H1 (cell line): ENCODE results near the gene IL17A. TPM values are rescaled to one million over a fixed set of nuclear protein-coding genes. Genes with fewer than 3 reads are reported as not detected.

Source experiments
- GTF2F1 ChIP-seq: IDR thresholded peaks from 2 replicates; pipeline ENCODE4 v1.6.1; 2012; ENCODE audit warnings: low read depth, low read length, improper control_type of control experiment, borderline replicate concordance
- NRF1 ChIP-seq: IDR thresholded peaks from 2 replicates; pipeline ENCODE4 v1.6.1; 2011; ENCODE audit warnings: mild to moderate bottlenecking, low read depth, low read length, improper control_type of control experiment
- polyA plus RNA-seq, 7 experiments: library from polyadenylated mRNA; depleted of rRNA in 3 of 7; stranded (reverse) in 5 of 7; unstranded in 2 of 7; fragments of >200 nt in 5 of 7; fragments of 200-250 nt in 2 of 7; gene quantifications; 1 replicate in 5 of 7; 2 replicates in 1 of 7; 4 replicates in 1 of 7; pipeline versions ENCODE4 v1.2.1 to v1.2.3, GENCODE V29; 2011 to 2013; ENCODE audit warnings: missing spikeins in 2 of 7, mixed read lengths in 2 of 7
- total RNA-seq: library from RNA; stranded (reverse); fragmentation: NEBNext Ultra II Directional; extraction: Animal tissue kit (Norgen Biotek cat#: 25700); gene quantifications from 2 replicates; pipeline ENCODE4 v1.2.1, GENCODE V29; 2021

Gene IL17A
- total and polyA plus RNA-seq, 2 of the 8 experiments (the other 6 are each of a cell fraction or from before 2014, with no cell fraction given): not detected

DNA sequence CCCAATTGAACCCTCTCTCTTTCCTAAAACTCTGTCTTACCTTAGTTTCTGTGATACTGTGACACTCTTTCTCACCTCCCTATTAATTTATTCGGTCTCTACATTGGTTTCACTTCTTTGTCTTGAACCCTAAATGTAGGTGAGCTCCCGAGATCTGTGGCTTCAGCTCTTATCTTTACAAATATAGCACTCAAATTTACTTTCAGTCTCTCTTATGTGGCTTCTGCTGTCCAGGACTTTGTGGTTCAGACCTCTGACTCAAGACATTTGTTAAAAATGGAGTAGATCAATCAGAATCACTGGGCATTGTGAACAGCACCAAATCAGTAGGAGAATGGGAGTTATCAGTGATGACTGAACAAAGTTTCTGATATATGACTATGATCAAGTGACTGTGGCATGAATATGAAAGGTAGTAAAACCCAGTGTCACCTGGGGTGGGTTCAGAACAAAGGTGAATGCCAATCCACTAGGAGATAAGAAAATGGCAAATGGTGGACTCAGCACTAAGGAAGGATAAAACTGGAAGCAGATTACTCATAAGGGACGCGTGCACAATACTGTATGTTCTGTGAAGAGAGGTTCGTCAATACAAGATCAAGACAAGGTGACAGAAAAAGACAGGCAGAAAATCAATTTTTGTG lies 30.9 kb downstream of the IL17A start (continued):
- TF ChIP-seq NRF1: no peak
- no peak for TF ChIP-seq GTF2F1
